HG02678 (cell line): ENCODE measurements around the gene LRRC23.

ENCODE experiments used
- ATAC-seq: cut with Tn5 transposase; IDR thresholded peaks from one replicate; pipeline ENCODE4 v1.9.1; 2021; ENCODE audit warnings: mild to moderate bottlenecking, moderate library complexity; ENCODE audit not compliant: unreplicated experiment

LRRC23 gene

DNA sequence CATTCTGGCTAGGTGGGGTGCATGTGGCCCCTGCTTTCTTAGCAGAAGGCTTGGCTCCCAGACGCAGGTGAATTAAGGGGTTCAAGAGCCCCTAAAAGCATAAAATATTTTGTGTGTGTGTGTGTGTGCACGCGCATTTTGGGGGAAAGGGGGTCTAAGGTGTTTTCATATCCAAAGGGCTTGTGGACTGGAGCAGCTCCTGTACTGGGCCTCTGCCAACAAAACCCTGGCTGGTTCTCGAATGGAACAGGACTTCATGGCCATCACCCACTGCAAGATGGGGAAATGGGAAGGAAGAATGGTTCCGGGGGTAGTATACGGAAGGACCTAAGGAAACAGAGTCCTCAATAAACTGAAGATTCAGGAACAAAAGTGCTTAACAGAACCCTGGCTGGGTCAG, 19.2 kb downstream of the LRRC23 start:
- no peak for ATAC-seq

DNA sequence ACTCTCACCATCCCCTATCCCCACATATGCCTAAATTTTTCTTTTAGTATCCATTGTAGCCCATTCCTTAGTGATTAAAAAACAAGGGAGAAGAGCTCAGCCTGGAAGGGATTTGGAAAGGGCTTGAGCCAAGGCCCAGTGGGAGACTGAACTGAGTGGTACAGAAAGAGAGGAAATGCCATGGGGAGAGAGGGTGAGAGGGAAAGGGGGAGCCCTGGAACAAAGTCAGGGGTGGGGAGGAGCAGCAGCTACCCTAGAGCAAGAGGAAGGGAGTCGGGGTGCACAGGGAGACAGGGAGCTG, 20.6 kb downstream of the LRRC23 start:
- no peak for ATAC-seq

DNA sequence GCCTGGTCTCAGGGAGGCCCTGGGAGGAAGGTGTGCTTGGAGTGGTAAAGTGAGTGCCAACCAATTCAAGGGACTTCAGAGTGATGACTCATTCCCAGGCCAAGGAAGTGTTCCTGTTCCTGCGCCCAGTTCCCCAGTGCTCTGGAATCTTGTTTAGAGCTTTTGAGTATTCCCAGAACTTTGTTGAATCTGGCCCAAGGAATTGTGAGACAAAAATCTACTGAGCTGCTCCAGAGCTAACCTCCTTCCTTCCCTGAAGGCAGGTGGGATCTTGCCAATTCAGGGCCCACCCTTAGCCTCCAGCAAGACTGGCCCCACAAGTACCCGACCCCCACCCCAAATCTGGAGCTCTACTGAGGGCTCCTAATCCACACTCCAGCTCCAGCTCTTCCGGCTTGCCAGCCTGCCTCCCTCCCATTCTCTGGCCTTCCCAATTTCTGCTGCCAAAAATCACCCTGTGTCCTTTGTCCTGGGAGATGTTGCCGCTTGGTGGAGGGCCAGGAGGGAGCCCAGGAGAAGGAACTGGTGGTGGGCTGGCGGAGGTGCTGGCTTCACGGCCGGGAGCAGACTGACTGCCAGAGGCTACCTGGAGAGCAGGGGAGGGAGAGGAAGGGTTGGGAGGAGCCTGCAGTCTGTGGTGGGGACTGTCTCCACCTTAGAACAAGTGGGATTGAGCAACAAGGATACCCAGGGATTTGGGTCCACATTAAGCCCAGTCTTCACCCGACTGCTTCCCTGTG, 21.1 kb downstream of the LRRC23 start:
- no peak for ATAC-seq

DNA sequence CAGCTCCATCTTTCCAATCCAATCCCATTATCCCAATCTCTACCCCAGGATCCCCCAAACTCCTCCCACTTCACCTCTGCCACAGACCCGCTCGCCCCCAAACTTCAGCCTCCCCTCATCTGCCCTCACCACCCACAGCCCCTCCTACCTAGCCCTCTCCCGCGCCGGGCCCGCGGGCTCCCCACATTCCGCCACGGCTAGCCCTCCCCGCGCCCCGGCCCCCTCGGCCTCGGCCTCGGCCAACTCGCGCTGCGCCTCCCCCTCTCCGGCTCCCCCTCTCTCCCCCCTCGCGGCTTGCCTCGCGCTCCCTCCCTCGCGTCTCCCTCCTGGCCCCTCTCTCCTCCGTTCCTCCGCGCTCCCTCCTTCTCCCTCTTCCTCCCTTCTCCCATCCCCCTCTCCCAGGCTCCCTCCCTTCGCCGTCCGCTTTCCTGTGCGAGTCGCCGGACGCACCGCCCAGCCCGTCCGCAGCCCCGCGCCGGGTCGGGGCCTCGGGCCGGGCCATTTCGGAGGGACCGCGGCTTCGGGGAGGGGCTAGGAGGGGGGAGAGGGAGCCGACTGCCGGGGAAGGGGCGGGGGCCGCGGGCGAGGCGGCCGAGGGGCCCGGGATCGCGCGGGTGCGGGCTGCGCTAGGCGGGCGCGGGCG, 22.9 kb downstream of the LRRC23 start, which contains the start of gene ATN1:
ATN1 (plus strand) TSS at position 581 of the 643 bp plus-strand sequence. CDS start 6,043 bp downstream, outside the sequence.
- no peak for ATAC-seq

DNA sequence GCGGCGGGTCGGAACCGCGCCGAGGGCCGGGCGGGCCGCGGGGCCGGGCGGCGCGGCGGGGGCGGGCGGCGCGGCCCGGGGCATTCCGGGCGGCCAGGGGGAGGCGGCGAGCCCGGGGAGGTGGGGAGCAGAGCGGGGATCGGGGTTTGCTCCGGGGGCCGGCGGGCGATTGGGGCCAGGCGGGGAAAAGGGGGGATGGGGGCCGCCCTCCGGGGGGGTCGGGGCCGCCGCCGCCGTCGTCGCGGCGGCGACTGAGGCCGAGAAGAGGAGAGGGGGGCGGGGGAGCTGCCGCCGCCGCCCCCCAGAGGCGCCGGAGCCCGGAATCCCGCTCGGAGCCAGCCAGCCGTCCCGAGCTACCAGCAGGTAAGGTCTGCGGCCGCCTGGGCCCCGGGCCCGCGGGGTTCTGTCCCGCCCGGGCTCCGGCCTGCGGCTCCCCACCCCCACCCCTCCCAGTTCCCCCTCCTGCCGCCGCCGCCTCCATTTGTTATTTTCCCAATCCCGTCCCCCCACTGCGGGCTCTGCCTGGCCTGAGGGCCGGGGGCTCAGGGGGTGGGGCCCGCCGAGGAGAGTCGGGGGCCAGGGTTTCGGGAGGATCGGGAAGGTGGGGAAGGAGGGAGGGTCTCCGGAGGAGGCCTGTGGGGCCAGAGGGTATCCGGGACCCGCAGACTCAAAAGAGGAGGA, 23.5 kb downstream of the LRRC23 start:
- no peak for ATAC-seq

DNA sequence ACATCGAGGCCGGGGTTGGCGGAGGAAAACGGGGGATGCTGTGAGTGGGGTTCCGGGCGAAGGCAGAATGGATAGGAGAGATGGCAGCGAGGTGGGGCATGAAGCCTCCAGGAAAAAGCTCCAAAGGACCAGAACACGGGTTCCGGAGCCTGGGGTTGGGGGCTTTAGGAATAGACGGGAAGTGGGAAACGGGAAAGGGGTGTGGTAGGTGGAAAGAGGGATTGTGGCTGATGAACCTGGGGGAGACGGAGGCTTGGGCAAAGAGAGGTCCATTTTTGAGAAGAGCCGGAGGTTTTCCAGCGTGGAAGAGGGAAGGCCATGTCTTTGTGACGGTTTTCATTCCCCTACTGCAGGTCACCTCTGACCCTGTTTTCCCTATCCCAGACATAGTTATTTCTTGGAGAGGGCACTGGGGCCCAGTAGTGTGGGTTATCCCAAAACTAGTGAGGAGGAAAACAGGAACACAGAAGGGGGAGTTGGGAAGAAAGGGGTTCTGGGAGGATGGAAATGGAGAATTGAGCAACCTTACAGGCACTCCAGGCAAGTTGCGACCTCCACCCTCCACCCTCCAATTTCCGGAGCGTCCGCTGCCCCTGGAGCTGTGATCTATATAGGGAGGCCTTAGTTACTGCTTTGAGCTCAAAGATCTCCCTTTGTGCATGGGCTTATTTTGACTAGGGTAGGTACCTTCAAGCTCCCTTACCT, 24.2 kb downstream of the LRRC23 start:
- ATAC-seq, result no peak

DNA sequence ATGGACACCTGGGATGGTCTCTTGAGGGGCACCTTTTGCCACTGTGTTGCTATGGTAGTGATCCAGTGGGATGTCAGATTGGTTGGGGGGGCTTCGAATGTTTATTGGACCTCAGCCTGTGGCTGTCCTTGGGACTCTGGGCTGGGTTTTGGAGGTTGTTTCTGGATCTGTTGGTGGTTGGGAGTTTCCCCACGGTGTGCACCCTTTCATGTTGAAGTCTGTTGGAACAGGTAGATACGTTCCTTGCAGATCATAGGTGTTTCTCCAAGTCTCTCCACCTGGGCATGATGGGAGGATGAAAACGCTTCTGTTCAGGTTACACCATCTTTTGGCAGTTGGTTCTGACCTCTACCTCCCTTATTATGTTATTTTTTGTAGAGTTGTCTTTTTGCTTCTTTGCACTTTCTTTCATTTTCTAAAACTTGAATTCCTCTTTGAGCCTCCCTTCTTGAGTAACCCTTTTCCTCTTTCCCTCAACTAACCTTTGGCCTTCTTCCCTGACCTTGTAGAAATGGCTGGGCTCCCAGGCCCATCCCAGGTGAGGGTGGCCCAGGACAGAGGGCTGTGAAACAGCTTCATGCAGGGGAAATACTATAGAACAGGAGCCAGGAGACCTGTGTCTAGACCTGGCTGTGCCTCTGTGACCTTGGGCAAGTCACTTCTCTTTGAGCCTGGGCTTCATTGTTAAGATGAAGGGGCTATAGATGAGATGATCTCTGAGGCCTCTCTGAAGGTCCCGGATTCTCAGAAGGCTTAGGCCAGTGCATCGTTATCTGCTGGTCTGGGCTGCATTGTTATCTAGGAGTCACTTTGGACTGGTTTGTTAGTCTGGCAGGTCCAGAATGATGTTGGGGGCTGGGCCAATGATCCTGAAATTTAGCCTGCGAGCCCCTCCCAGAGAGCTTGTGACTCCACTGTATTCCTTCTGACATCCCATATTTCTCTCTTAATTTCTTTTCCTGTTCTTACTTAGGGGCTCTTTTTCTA, 25.1 kb downstream of the LRRC23 start:
- no peak for ATAC-seq

DNA sequence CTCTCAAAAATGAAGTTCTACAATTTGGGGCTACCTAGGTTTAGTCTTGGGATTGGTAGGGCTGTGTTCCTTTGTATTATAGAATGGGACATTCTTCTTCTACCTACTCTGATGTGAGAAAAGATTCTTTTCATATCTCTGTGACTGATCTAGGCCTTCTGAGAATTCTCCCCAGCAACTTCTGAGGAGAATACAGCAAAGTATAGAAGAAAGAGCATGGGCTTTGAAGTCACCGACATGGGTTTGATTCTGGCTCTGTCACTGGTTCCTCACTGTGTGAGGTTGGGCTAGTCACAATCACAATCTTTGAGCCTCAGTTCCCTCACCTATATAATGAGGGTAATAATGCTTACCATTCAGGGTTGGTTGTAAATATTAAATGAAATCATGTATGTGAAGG, 28.1 kb downstream of the LRRC23 start:
- ATAC-seq, result no peak

DNA sequence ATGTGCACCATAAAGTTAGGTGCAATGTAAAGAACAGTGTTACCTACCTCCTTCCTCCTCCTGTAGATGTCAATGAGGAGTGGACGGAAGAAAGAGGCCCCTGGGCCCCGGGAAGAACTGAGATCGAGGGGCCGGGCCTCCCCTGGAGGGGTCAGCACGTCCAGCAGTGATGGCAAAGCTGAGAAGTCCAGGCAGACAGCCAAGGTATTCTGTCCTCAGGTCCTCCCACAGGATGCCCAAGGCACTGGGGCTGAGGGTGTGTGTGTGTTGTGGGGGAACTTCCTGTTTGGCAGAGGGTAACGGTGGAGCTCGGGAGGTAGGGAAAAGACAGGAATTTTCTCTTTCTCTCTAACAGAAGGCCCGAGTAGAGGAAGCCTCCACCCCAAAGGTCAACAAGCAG, 29.5 kb downstream of the LRRC23 start:
- ATAC-seq, result no peak

DNA sequence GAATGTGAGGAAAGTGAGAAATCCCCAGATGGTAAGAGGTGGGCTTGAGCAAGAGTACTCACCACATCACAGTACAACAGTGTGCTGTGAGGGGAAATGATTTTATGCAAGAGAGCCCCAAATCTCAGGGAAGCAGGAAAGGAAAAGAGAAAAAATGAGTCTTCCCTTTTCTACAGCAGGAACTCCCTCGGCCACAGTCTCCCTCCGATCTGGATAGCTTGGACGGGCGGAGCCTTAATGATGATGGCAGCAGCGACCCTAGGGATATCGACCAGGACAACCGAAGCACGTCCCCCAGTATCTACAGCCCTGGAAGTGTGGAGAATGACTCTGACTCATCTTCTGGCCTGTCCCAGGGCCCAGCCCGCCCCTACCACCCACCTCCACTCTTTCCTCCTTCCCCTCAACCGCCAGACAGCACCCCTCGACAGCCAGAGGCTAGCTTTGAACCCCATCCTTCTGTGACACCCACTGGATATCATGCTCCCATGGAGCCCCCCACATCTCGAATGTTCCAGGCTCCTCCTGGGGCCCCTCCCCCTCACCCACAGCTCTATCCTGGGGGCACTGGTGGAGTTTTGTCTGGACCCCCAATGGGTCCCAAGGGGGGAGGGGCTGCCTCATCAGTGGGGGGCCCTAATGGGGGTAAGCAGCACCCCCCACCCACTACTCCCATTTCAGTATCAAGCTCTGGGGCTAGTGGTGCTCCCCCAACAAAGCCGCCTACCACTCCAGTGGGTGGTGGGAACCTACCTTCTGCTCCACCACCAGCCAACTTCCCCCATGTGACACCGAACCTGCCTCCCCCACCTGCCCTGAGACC, 31.0 kb downstream of the LRRC23 start:
- no peak for ATAC-seq

DNA sequence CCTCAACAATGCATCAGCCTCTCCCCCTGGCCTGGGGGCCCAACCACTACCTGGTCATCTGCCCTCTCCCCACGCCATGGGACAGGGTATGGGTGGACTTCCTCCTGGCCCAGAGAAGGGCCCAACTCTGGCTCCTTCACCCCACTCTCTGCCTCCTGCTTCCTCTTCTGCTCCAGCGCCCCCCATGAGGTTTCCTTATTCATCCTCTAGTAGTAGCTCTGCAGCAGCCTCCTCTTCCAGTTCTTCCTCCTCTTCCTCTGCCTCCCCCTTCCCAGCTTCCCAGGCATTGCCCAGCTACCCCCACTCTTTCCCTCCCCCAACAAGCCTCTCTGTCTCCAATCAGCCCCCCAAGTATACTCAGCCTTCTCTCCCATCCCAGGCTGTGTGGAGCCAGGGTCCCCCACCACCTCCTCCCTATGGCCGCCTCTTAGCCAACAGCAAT, 31.6 kb downstream of the LRRC23 start:
- no peak for ATAC-seq

DNA sequence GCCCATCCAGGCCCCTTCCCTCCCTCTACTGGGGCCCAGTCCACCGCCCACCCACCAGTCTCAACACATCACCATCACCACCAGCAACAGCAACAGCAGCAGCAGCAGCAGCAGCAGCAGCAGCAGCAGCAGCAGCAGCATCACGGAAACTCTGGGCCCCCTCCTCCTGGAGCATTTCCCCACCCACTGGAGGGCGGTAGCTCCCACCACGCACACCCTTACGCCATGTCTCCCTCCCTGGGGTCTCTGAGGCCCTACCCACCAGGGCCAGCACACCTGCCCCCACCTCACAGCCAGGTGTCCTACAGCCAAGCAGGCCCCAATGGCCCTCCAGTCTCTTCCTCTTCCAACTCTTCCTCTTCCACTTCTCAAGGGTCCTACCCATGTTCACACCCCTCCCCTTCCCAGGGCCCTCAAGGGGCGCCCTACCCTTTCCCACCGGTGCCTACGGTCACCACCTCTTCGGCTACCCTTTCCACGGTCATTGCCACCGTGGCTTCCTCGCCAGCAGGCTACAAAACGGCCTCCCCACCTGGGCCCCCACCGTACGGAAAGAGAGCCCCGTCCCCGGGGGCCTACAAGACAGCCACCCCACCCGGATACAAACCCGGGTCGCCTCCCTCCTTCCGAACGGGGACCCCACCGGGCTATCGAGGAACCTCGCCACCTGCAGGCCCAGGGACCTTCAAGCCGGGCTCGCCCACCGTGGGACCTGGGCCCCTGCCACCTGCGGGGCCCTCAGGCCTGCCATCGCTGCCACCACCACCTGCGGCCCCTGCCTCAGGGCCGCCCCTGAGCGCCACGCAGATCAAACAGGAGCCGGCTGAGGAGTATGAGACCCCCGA, 32.2 kb downstream of the LRRC23 start:
- ATAC-seq, result peak; percentile 1

DNA sequence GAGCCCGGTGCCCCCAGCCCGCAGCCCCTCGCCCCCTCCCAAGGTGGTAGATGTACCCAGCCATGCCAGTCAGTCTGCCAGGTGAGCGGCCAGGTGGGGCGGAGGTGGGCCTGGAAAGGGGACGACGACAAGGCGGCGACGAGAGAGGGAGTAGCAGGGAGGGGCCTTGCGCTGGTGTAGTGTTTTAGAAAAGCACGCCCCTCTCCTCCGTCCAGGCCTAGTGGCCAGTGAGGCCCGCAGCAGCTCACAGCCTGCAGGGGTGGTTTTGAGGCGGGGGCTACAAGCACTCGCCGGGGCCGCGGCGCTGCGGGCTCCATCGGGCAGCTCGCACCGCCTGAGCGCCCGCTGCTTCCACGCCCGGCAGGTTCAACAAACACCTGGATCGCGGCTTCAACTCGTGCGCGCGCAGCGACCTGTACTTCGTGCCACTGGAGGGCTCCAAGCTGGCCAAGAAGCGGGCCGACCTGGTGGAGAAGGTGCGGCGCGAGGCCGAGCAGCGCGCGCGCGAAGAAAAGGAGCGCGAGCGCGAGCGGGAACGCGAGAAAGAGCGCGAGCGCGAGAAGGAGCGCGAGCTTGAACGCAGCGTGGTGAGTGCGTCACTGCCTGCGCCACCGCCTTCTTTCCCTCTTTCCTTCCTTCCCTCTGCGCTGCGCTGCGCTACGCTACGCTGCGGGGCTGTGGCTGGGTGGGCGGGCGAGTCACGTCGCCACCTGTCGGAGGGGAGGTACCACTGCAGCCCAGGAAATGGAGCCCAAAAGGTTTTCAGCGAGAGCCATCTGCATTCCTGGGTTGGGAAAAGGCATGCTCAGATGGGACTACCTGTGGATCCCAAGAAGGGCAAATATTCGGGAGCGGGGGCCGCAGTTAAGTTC, 33.1 kb downstream of the LRRC23 start:
- ATAC-seq, result peak; percentile 91

DNA sequence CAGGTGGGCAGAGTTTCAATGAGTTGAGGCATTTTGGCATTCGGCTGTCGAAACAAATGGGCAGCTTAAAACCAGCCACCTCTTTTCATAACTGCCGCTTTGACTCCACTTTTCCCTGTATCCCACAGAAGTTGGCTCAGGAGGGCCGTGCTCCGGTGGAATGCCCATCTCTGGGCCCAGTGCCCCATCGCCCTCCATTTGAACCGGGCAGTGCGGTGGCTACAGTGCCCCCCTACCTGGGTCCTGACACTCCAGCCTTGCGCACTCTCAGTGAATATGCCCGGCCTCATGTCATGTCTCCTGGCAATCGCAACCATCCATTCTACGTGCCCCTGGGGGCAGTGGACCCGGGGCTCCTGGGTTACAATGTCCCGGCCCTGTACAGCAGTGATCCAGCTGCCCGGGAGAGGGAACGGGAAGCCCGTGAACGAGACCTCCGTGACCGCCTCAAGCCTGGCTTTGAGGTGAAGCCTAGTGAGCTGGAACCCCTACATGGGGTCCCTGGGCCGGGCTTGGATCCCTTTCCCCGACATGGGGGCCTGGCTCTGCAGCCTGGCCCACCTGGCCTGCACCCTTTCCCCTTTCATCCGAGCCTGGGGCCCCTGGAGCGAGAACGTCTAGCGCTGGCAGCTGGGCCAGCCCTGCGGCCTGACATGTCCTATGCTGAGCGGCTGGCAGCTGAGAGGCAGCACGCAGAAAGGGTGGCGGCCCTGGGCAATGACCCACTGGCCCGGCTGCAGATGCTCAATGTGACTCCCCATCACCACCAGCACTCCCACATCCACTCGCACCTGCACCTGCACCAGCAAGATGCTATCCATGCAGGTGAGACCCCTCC, 34.0 kb downstream of the LRRC23 start:
- ATAC-seq, result no peak

DNA sequence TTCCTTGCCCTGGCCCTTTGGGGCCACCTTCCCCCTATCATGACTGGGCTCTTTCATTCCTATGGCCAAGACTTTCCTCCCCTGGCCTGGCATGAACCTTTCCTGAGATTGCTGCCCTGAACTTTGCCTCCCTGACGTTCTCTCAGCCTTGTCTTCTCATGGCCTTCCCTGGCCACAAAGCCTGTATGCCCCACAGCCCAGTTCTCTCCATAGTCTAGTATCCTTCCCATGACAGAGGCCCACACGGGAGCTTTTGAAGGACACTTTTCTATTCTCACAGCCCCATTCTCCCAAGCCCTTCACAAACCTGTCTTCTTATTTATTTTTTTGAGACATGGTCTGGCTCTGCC, 34.5 kb downstream of the LRRC23 start:
- ATAC-seq, result no peak

DNA sequence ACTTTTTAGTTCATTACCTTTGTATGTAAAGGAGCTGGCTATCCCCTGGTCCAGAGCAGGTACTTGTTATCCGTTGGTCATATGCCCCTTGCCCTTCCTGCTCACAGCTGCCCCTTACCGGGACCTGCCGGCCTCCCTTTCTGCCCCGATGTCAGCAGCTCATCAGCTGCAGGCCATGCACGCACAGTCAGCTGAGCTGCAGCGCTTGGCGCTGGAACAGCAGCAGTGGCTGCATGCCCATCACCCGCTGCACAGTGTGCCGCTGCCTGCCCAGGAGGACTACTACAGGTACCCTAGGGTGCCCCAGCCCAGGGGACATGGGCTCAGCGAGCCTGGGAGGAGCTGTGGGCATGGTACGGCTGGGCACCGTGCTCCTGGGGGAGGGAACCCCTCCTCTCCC, 36.6 kb downstream of the LRRC23 start:
- ATAC-seq, result no peak

DNA sequence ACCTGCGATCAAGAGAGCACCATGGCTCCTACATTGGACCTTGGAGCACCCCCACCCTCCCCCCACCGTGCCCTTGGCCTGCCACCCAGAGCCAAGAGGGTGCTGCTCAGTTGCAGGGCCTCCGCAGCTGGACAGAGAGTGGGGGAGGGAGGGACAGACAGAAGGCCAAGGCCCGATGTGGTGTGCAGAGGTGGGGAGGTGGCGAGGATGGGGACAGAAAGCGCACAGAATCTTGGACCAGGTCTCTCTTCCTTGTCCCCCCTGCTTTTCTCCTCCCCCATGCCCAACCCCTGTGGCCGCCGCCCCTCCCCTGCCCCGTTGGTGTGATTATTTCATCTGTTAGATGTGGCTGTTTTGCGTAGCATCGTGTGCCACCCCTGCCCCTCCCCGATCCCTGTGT, 37.2 kb downstream of the LRRC23 start:
- no peak for ATAC-seq
